Activated CD4-positive, alpha-beta T cell treated with anti-CD3 and anti-CD28 coated beads, Interleukin-2, amount 10 ng/mL, durations not matched to agents 24 days and 14 days (primary cell): ENCODE data around the gene GNB1L. TPM values are rescaled to one million over a fixed set of nuclear protein-coding genes. Genes with fewer than 3 reads are reported as not detected.
"Not testable (repeated sequence)": the region's sequence is repeated elsewhere in the genome, so short reads cannot be mapped to it uniquely, and the experiment has no call there.

Experiments
- DNase-seq: peaks from one replicate; pipeline ENCODE4 v3.0.0; 2022
- H3K27ac Mint-ChIP-seq: one replicate; pipeline ENCODE4 v1.8.0; 2022; ENCODE audit warnings: mild to moderate bottlenecking, mixed read lengths
- H3K27me3 Mint-ChIP-seq: one replicate; pipeline ENCODE4 v1.8.0; 2022; ENCODE audit warnings: mixed read lengths
- H3K36me3 Mint-ChIP-seq: one replicate; pipeline ENCODE4 v1.8.0; 2022; ENCODE audit warnings: low read depth, mild to moderate bottlenecking, mixed read lengths
- H3K4me1 Mint-ChIP-seq: one replicate; pipeline ENCODE4 v1.8.0; 2021; ENCODE audit warnings: mixed read lengths
- H3K4me3 Mint-ChIP-seq: one replicate; pipeline ENCODE4 v1.8.0; 2022; ENCODE audit warnings: mild to moderate bottlenecking, moderate library complexity, mixed read lengths
- H3K9me3 Mint-ChIP-seq: one replicate; pipeline ENCODE4 v1.8.0; 2021; ENCODE audit warnings: mixed read lengths
- intact Hi-C: fragments of 100-400 bp; cut with micrococcal nuclease; formaldehyde crosslinking; loops from one replicate; pipeline ENCODE4 v1.15.1; 2023
- total RNA-seq: library from RNA; stranded (reverse); gene quantifications from 2 replicates; pipeline ENCODE4 v1.2.3, GENCODE V29; 2022

The GNB1L gene
- total RNA-seq, 1 donor from 2014 or later: 21.4 TPM

GRCh38 chr22:19842393-19843106 is 12.1 kb downstream of the GNB1L start:
- Mint-ChIP-seq H3K27me3 (no peaks in the 10 kb centered on the region), H3K27ac (no peak overlapping the region), H3K9me3 (no peaks in the 10 kb centered on the region), H3K36me3 (peaks cover 7% of the 10 kb centered on the region), H3K4me3 (no peak overlapping the region), H3K4me1 (peaks cover 11% of the 10 kb centered on the region)
- intact Hi-C loops: no loop called here
- DNase-seq: no peak

GRCh38 chr22:19841641-19842392 is 12.9 kb downstream of the GNB1L start:
- Mint-ChIP-seq H3K27me3 (no peaks in the 10 kb centered on the region), H3K36me3 (peaks cover under 1% of the 10 kb centered on the region), H3K4me3 (no peak overlapping the region), H3K27ac (no peak overlapping the region), H3K4me1 (peaks cover 11% of the 10 kb centered on the region), H3K9me3 (no peaks in the 10 kb centered on the region)
- intact Hi-C loops: no loop called here
- no peak for DNase-seq

- H3K27ac Mint-ChIP-seq: no peak overlapping the region
- H3K9me3 Mint-ChIP-seq: no peaks in the 10 kb centered on the region
- intact Hi-C loops: no loop called here
- H3K36me3 Mint-ChIP-seq: no peaks in the 10 kb centered on the region
- no peaks in the 10 kb centered on the region for H3K27me3 Mint-ChIP-seq
- no peak overlapping the region for H3K4me3 Mint-ChIP-seq
- DNase-seq: no peak
- H3K4me1 Mint-ChIP-seq: peaks cover 11% of the 10 kb centered on the region
Observed at GRCh38 chr22:19840955-19841640, 13.6 kb downstream of the GNB1L start.

- H3K4me1 Mint-ChIP-seq: peaks cover 9% of the 10 kb centered on the region
- intact Hi-C loops: no loop called here
- H3K27ac Mint-ChIP-seq: no peak overlapping the region
- H3K36me3 Mint-ChIP-seq: no peaks in the 10 kb centered on the region
- no peaks in the 10 kb centered on the region for H3K27me3 Mint-ChIP-seq
- no peaks in the 10 kb centered on the region for H3K9me3 Mint-ChIP-seq
- no peak for DNase-seq
- H3K4me3 Mint-ChIP-seq: no peak overlapping the region
Observed at GRCh38 chr22:19840059-19840458, 14.6 kb downstream of the GNB1L start.

- H3K9me3 Mint-ChIP-seq: no peaks in the 10 kb centered on the region
- intact Hi-C loops: no loop called here
- H3K27me3 Mint-ChIP-seq: no peaks in the 10 kb centered on the region
- H3K27ac Mint-ChIP-seq: no peak overlapping the region
- no peak overlapping the region for H3K4me3 Mint-ChIP-seq
- H3K36me3 Mint-ChIP-seq: no peaks in the 10 kb centered on the region
- peaks cover 5% of the 10 kb centered on the region for H3K4me1 Mint-ChIP-seq
- DNase-seq: no peak
Observed at GRCh38 chr22:19837915-19838314, 16.8 kb downstream of the GNB1L start.

- intact Hi-C loops: no loop called here
Observed at GRCh38 chr22:19836512-19836911, 18.2 kb downstream of the GNB1L start.

GRCh38 chr22:19834599-19834998 is 20.1 kb downstream of the GNB1L start:
- Mint-ChIP-seq H3K4me3 (no peak overlapping the region), H3K27ac (no peak overlapping the region), H3K9me3 (no peaks in the 10 kb centered on the region), H3K4me1 (peaks cover 5% of the 10 kb centered on the region), H3K36me3 (no peaks in the 10 kb centered on the region), H3K27me3 (no peaks in the 10 kb centered on the region)
- intact Hi-C loops: no loop called here
- no peak for DNase-seq

More at GRCh38 chr22:19836512-19836911, 18.2 kb downstream of the GNB1L start:
- Mint-ChIP-seq H3K4me3 (no peak overlapping the region), H3K27me3 (no peaks in the 10 kb centered on the region), H3K9me3 (no peaks in the 10 kb centered on the region), H3K4me1 (peaks cover 5% of the 10 kb centered on the region), H3K27ac (no peak overlapping the region), H3K36me3 (no peaks in the 10 kb centered on the region)
- no peak for DNase-seq

GRCh38 chr22:19833327-19833726 is 21.3 kb downstream of the GNB1L start:
- DNase-seq, H3K4me3 Mint-ChIP-seq, H3K9me3 Mint-ChIP-seq, intact Hi-C loops, H3K36me3 Mint-ChIP-seq, H3K27ac Mint-ChIP-seq, H3K27me3 Mint-ChIP-seq, H3K4me1 Mint-ChIP-seq: not testable (repeated sequence)

GRCh38 chr22:19832476-19833108 is 22.1 kb downstream of the GNB1L start:
- Mint-ChIP-seq H3K27ac (no peak overlapping the region), H3K4me1 (peaks cover 5% of the 10 kb centered on the region), H3K36me3 (no peaks in the 10 kb centered on the region), H3K9me3 (no peaks in the 10 kb centered on the region), H3K4me3 (no peak overlapping the region), H3K27me3 (no peaks in the 10 kb centered on the region)
- intact Hi-C loops: no loop called here
- no peak for DNase-seq

GRCh38 chr22:19831979-19832378 is 22.7 kb downstream of the GNB1L start:
- H3K4me3 Mint-ChIP-seq, DNase-seq, H3K27ac Mint-ChIP-seq, intact Hi-C loops, H3K4me1 Mint-ChIP-seq, H3K27me3 Mint-ChIP-seq, H3K9me3 Mint-ChIP-seq, H3K36me3 Mint-ChIP-seq: not testable (repeated sequence)

GRCh38 chr22:19831016-19831415 is 23.7 kb downstream of the GNB1L start:
- no peak for DNase-seq
- peaks cover 5% of the 10 kb centered on the region for H3K4me1 Mint-ChIP-seq
- no peak overlapping the region for H3K4me3 Mint-ChIP-seq
- H3K27ac Mint-ChIP-seq: no peak overlapping the region
- intact Hi-C loops: no loop called here
- H3K9me3 Mint-ChIP-seq: no peaks in the 10 kb centered on the region
- H3K27me3 Mint-ChIP-seq: no peaks in the 10 kb centered on the region
- no peaks in the 10 kb centered on the region for H3K36me3 Mint-ChIP-seq

- H3K27me3 Mint-ChIP-seq: no peaks in the 10 kb centered on the region
- DNase-seq: no peak
- intact Hi-C loops: no loop called here
- no peak overlapping the region for H3K27ac Mint-ChIP-seq
- no peak overlapping the region for H3K4me3 Mint-ChIP-seq
- no peaks in the 10 kb centered on the region for H3K36me3 Mint-ChIP-seq
- H3K9me3 Mint-ChIP-seq: no peaks in the 10 kb centered on the region
- H3K4me1 Mint-ChIP-seq: no peaks in the 10 kb centered on the region
Observed at GRCh38 chr22:19828035-19828401, 26.7 kb downstream of the GNB1L start.

GRCh38 chr22:19827341-19828034 is 27.2 kb downstream of the GNB1L start:
- intact Hi-C loops: no loop called here
- Mint-ChIP-seq H3K36me3 (no peaks in the 10 kb centered on the region), H3K4me3 (no peak overlapping the region), H3K9me3 (no peaks in the 10 kb centered on the region), H3K27ac (no peak overlapping the region), H3K27me3 (no peaks in the 10 kb centered on the region), H3K4me1 (no peaks in the 10 kb centered on the region)
- DNase-seq: no peak
